CD14-positive monocyte (primary cell): ENCODE measurements around the gene NUP214. TPM values are rescaled to one million over a fixed set of nuclear protein-coding genes. Genes with fewer than 3 reads are reported as not detected.

ENCODE experiments used
- DNase-seq, 3 donors: peaks; one replicate each; pipeline ENCODE4 v3.0.0-alpha.2; 2011 to 2022
- H2AFZ ChIP-seq: 2 replicates; pipeline ENCODE4 v1.6.0; 2012; ENCODE audit warnings: mild to moderate bottlenecking, low read depth, low read length, inconsistent platforms; ENCODE audit not compliant: insufficient read depth, poor library complexity, severe bottlenecking
- H3K27ac ChIP-seq, 2 donors: 1 replicate in 1 of 2; 2 replicates in 1 of 2; pipeline ENCODE4 v1.5.1; 2012 to 2013; ENCODE audit warnings: low read length in 2 of 2, control low read depth in 1 of 2, inconsistent platforms in 1 of 2, low read depth in 1 of 2, mild to moderate bottlenecking in 1 of 2
- H3K27me3 ChIP-seq, 2 donors: one replicate each; pipeline versions ENCODE4 v1.6.0 to v1.6.1; 2011 to 2013; ENCODE audit warnings: low read length in 2 of 2; ENCODE audit not compliant: control insufficient read depth in 2 of 2, insufficient read depth in 2 of 2
- H3K36me3 ChIP-seq, 2 donors: replicated peaks in 1 of 2; 1 replicate in 1 of 2; 2 replicates in 1 of 2; pipeline versions ENCODE4 v1.5.1 to v1.6.1; 2012 to 2013; ENCODE audit warnings: low read length in 2 of 2, control low read depth in 1 of 2, inconsistent platforms in 1 of 2, mild to moderate bottlenecking in 1 of 2; ENCODE audit not compliant: insufficient read depth in 2 of 2, control insufficient read depth in 1 of 2
- H3K4me1 ChIP-seq, 2 donors: 1 replicate in 1 of 2; 2 replicates in 1 of 2; pipeline versions ENCODE4 v1.5.1 to v1.6.1; 2012 to 2013; ENCODE audit warnings: low read length in 2 of 2, control low read depth in 1 of 2, inconsistent platforms in 1 of 2, mild to moderate bottlenecking in 1 of 2, moderate library complexity in 1 of 2; ENCODE audit not compliant: insufficient read depth in 2 of 2, control insufficient read depth in 1 of 2
- H3K4me2 ChIP-seq: replicated peaks from 2 replicates; pipeline ENCODE3; 2012; ENCODE audit warnings: low read length, moderate library complexity, mild to moderate bottlenecking; ENCODE audit not compliant: poor library complexity, severe bottlenecking; ENCODE audit errors: extremely low read depth
- H3K4me3 ChIP-seq, 3 experiments: fragments of 200-600 bp in 1 of 3; sonication (generic) in 1 of 3; replicated peaks in 1 of 3; 1 replicate in 2 of 3; 2 replicates in 1 of 3; pipeline ENCODE4 v1.5.1; 2011 to 2013; ENCODE audit warnings: low read length in 3 of 3, mild to moderate bottlenecking in 3 of 3, control low read depth in 2 of 3, low read depth in 2 of 3, inconsistent platforms in 1 of 3, moderate library complexity in 1 of 3
- H3K79me2 ChIP-seq: 2 replicates; pipeline ENCODE4 v1.6.0; 2012; ENCODE audit warnings: mild to moderate bottlenecking, control low read depth, inconsistent platforms, low read length, moderate library complexity; ENCODE audit not compliant: insufficient read depth
- H3K9ac ChIP-seq: 2 replicates; pipeline ENCODE4 v1.6.0; 2017; ENCODE audit warnings: low read length, mild to moderate bottlenecking; ENCODE audit not compliant: insufficient read depth, poor library complexity, severe bottlenecking
- H3K9me3 ChIP-seq, 2 donors: replicated peaks in 1 of 2; 1 replicate in 1 of 2; 2 replicates in 1 of 2; pipeline versions ENCODE4 v1.5.1 to v1.6.1; 2012 to 2013; ENCODE audit warnings: low read length in 2 of 2, control low read depth in 1 of 2; ENCODE audit not compliant: control insufficient read depth in 1 of 2, insufficient read depth in 1 of 2
- H4K20me1 ChIP-seq: 2 replicates; pipeline ENCODE4 v1.6.0; 2012; ENCODE audit warnings: mild to moderate bottlenecking, low read length, control low read depth, moderate library complexity; ENCODE audit not compliant: insufficient read depth
- H3K27ac Mint-ChIP-seq, 7 donors: one replicate each; pipeline ENCODE4 v1.8.0; 2020; ENCODE audit warnings: mild to moderate bottlenecking in 7 of 7, mixed read lengths in 7 of 7, moderate library complexity in 6 of 7, inconsistent platforms in 2 of 7
- H3K27me3 Mint-ChIP-seq, 3 donors: one replicate each; pipeline ENCODE4 v1.8.0; 2021 to 2022; ENCODE audit warnings: low read depth in 3 of 3, mild to moderate bottlenecking in 3 of 3, mixed read lengths in 3 of 3, moderate library complexity in 3 of 3, inconsistent platforms in 1 of 3
- H3K36me3 Mint-ChIP-seq, 2 donors: one replicate each; pipeline ENCODE4 v1.8.0; 2020; ENCODE audit warnings: mixed read lengths in 2 of 2, inconsistent platforms in 1 of 2, mild to moderate bottlenecking in 1 of 2
- H3K4me1 Mint-ChIP-seq: one replicate; pipeline ENCODE4 v1.8.0; 2020; ENCODE audit warnings: mild to moderate bottlenecking, mixed read lengths
- H3K4me3 Mint-ChIP-seq, 2 donors: one replicate each; pipeline ENCODE4 v1.8.0; 2020; ENCODE audit warnings: mild to moderate bottlenecking in 2 of 2, mixed read lengths in 2 of 2, moderate library complexity in 1 of 2
- H3K9me3 Mint-ChIP-seq, 7 donors: one replicate each; pipeline ENCODE4 v1.8.0; 2020 to 2022; ENCODE audit warnings: mixed read lengths in 7 of 7, mild to moderate bottlenecking in 6 of 7, moderate library complexity in 6 of 7, inconsistent platforms in 2 of 7
- CTCF ChIP-seq: fragments of 200-600 bp; IDR thresholded peaks from one replicate; pipeline ENCODE4 v1.8.0; 2022; ENCODE audit warnings: antibody characterized with exemption, mild to moderate bottlenecking
- WGBS: methylation state at CpG from one replicate; pipeline ENCODE4 v1.1.5; 2013; ENCODE audit warnings: missing lambda C conversion rate; ENCODE audit not compliant: insufficient coverage; 5-methylcytosine and 5-hydroxymethylcytosine counted together
- intact Hi-C, 2 donors: fragments of 100-400 bp; cut with micrococcal nuclease; formaldehyde crosslinking; loops; one replicate each; pipeline versions ENCODE4 v1.15.0 to v1.15.1; 2023
- polyA plus RNA-seq, 3 donors: library from polyadenylated mRNA; depleted of rRNA in 1 of 3; unstranded in 2 of 3; stranded (reverse) in 1 of 3; fragments of 300-500 nt in 2 of 3; fragments of >200 nt in 1 of 3; fragmentation: Illumina TruSeq in 2 of 3; gene quantifications; 1 replicate in 2 of 3; 2 replicates in 1 of 3; pipeline ENCODE4 v1.2.3, GENCODE V29; 2012 to 2021

The NUP214 gene
- polyA plus RNA-seq, 3 donors: 94.9 to 329 (median 214) TPM

- H3K27me3 Mint-ChIP-seq: no peaks in the 10 kb centered on the region
- H3K27ac Mint-ChIP-seq: peak overlapping the region in 2 of 7 donors; percentile 12 to 18
- Histone ChIP-seq H4K20me1 (no peaks in the 10 kb centered on the region), H3K4me3 (no peak overlapping the region), H3K4me1 (no peaks in the 10 kb centered on the region), H3K27me3 (no peaks in the 10 kb centered on the region), H2AFZ (no peak overlapping the region), H3K4me2 (no peak overlapping the region), H3K36me3 (peaks cover 99% of the 10 kb centered on the region in 2 donors), H3K9me3 (no peaks in the 10 kb centered on the region), H3K27ac (no peak overlapping the region), H3K79me2 (no peaks in the 10 kb centered on the region), H3K9ac (no peak overlapping the region)
- TF ChIP-seq CTCF: no peak
- H3K4me3 Mint-ChIP-seq: no peak overlapping the region
- WGBS: 89% methylated on average over 2 of the region's 2 CpGs
- no peak for DNase-seq
- H3K36me3 Mint-ChIP-seq: peaks cover 91 to 94% of the 10 kb centered on the region in 2 donors
- intact Hi-C loops: no loop called here
- H3K4me1 Mint-ChIP-seq: no peaks in the 10 kb centered on the region
- H3K9me3 Mint-ChIP-seq: no peaks in the 10 kb centered on the region
Observed at GRCh38 chr9:131138676-131139075, 13.3 kb downstream of the NUP214 start.

GRCh38 chr9:131140112-131140511 is 14.7 kb downstream of the NUP214 start:
- Histone ChIP-seq H3K4me2 (no peak overlapping the region), H3K27ac (no peak overlapping the region), H3K4me3 (no peak overlapping the region), H4K20me1 (no peaks in the 10 kb centered on the region), H3K9ac (no peak overlapping the region), H3K4me1 (no peaks in the 10 kb centered on the region), H3K9me3 (no peaks in the 10 kb centered on the region), H2AFZ (no peak overlapping the region), H3K27me3 (no peaks in the 10 kb centered on the region), H3K36me3 (peaks cover 99% of the 10 kb centered on the region in 2 donors), H3K79me2 (no peaks in the 10 kb centered on the region)
- no peak for TF ChIP-seq CTCF
- WGBS: 97% methylated on average over 4 of the region's 4 CpGs
- H3K4me1 Mint-ChIP-seq: no peaks in the 10 kb centered on the region
- DNase-seq: no peak
- H3K27ac Mint-ChIP-seq: no peak overlapping the region
- no peak overlapping the region for H3K4me3 Mint-ChIP-seq
- H3K36me3 Mint-ChIP-seq: peaks cover 89 to 94% of the 10 kb centered on the region in 2 donors
- intact Hi-C loops: loop anchor here in 1 of 2 donors (10.0 kb wide), 1 partner anchor 1145 kb away; no protein-coding TSS in a partner anchor
- no peaks in the 10 kb centered on the region for H3K27me3 Mint-ChIP-seq
- H3K9me3 Mint-ChIP-seq: no peaks in the 10 kb centered on the region
